ENCODE data around the gene FOXJ1.

DNA sequence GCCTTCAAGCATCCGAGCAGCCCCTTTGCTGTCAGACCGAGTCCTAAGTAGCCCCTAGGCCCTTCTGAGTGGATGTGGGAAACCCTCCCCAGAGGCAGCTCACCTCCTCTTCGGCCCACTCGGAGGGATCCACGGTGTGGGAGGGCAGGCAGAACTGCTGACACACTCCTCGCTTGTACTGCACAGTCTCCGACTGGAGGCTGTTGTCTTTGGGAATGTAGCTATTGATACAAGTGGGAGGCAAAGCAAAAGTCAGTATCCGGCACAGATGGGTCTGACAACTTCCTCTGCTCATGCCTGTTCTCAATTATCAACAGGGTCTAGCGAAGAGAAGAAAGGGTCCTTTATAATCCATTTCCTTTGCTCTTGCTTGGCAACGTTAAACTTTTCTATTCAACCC is 25.9 kb upstream of the FOXJ1 start:
- no peak for TF ChIP-seq CTCF (CRISPR knock-in tag; IDR thresholded peaks at IDR 0.05)
- no peak for TF ChIP-seq ZNF839 (CRISPR knock-in tag; IDR thresholded peaks at IDR 0.05; ENCODE audit: borderline replicate concordance)
- TF ChIP-seq ZNF766 (CRISPR knock-in tag; IDR thresholded peaks at IDR 0.05; ENCODE audit: borderline replicate concordance): no peak
- no peak for TF ChIP-seq ZZZ3 (CRISPR knock-in tag; IDR thresholded peaks at IDR 0.05; ENCODE audit: borderline replicate concordance)
- no peak for TF ChIP-seq SAFB2 (CRISPR knock-in tag; IDR thresholded peaks at IDR 0.05; ENCODE audit: borderline replicate concordance, low read depth)
- no peak for TF ChIP-seq PBX3 (CRISPR knock-in tag; IDR thresholded peaks at IDR 0.05; ENCODE audit: borderline replicate concordance)
- TF ChIP-seq ELF4 (CRISPR knock-in tag; IDR thresholded peaks at IDR 0.05; ENCODE audit: borderline replicate concordance): no peak
- TF ChIP-seq TBL1XR1 (IDR thresholded peaks at IDR 0.05; ENCODE audit: borderline replicate concordance, low read length, partially characterized antibody): no peak
